Measurements from ENCODE around the gene ITIH5.
"Not testable (repeated sequence)": the region's sequence is repeated elsewhere in the genome, so short reads cannot be mapped to it uniquely, and the experiment has no call there.

Gene ITIH5

DNA sequence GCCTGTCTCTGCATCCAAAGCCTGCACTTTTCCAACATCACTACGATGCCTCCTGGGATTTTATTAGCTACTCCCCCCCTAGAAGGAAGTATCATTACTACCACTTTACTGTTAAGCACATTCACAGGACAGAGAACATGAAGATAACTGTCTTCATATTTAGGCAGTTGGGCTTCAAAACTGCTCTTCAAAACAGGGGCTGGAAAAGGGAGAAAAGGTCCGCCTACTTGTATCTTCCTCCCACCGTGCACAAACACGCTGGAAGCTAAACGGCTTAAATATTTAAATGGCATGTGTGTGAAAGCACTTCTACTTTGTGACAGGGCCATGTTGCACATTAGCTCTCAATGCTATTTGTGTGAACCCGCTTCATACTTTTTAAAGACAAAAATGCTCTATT lies 999 bp downstream of the ITIH5 start:
- no peak for FAIRE-seq
- DNase-seq (ENCODE audit: insufficient read length, low spot score) = no peak
- TF ChIP-seq SPI1 (IDR thresholded peaks at IDR 0.05; ENCODE audit: low read depth, low read length) (no peak), POU2F2 (IDR thresholded peaks at IDR 0.05; ENCODE audit: low read depth, low read length) (no peak), PAX5 (IDR thresholded peaks at IDR 0.05; ENCODE audit: insufficient read depth, low read length, severe bottlenecking) (no peak)

DNA sequence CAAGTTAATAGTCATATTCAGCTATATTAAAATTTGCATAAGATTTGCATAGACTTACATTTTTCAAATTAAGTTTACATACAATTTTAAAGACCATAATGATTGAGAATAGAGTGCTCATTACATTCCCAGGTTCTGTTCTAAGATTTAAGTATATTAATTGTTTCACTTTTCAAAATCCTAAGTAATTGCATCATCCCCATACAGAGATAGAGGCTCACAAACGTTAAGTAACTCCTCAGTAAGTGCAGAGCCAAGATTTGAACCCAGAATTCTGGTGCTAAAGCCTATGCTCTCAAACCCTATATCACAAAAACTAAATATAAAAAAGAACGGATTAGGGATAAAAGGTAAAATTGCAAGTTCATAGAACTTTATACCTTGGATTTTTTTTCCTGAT lies 2.1 kb downstream of the ITIH5 start:
- no peak for DNase-seq (ENCODE audit: insufficient read length, low spot score)
- TF ChIP-seq POLR2AphosphoS5 (IDR thresholded peaks at IDR 0.05; ENCODE audit: low read depth, low read length) = no peak
- TF ChIP-seq POU2F2 (IDR thresholded peaks at IDR 0.05; ENCODE audit: low read depth, low read length) = no peak
- no peak for TF ChIP-seq PAX5 (IDR thresholded peaks at IDR 0.05; ENCODE audit: insufficient read depth, low read length, severe bottlenecking)
- TF ChIP-seq TAF1 (IDR thresholded peaks at IDR 0.05; ENCODE audit: low read depth, low read length) = no peak
- no peak for TF ChIP-seq POLR2A (IDR thresholded peaks at IDR 0.05; ENCODE audit: low read depth, low read length)
- no peak for TF ChIP-seq SPI1 (IDR thresholded peaks at IDR 0.05; ENCODE audit: low read depth, low read length)
- no peak for FAIRE-seq

DNA sequence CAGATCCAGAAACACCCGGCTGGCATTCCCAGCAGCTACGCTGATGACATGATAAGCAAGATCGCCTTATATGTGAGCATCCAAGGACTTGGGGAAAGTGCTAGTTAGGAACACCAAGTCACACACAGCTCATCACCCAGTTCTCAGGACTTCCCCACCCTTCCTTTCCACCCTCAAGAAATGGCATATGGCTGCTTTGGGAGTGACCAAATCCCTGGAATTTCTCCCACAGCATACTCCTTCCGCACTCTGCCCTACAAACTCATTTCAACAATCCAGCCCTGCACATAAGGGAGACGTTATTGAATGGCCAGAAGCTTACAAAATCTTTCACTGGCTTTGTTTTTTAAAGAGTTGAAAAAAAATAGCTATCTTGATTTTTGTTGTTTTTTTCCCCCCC lies 4.2 kb downstream of the ITIH5 start:
- no peak for TF ChIP-seq PAX5 (IDR thresholded peaks at IDR 0.05; ENCODE audit: insufficient read depth, low read length, severe bottlenecking)
- no peak for TF ChIP-seq TAF1 (IDR thresholded peaks at IDR 0.05; ENCODE audit: low read depth, low read length)
- no peak for TF ChIP-seq SPI1 (IDR thresholded peaks at IDR 0.05; ENCODE audit: low read depth, low read length)
- no peak for TF ChIP-seq POLR2A (IDR thresholded peaks at IDR 0.05; ENCODE audit: low read depth, low read length)
- TF ChIP-seq POLR2AphosphoS5 (IDR thresholded peaks at IDR 0.05; ENCODE audit: low read depth, low read length) = no peak
- TF ChIP-seq POU2F2 (IDR thresholded peaks at IDR 0.05; ENCODE audit: low read depth, low read length) = no peak
- FAIRE-seq = no peak
- no peak for DNase-seq (ENCODE audit: insufficient read length, low spot score)

DNA sequence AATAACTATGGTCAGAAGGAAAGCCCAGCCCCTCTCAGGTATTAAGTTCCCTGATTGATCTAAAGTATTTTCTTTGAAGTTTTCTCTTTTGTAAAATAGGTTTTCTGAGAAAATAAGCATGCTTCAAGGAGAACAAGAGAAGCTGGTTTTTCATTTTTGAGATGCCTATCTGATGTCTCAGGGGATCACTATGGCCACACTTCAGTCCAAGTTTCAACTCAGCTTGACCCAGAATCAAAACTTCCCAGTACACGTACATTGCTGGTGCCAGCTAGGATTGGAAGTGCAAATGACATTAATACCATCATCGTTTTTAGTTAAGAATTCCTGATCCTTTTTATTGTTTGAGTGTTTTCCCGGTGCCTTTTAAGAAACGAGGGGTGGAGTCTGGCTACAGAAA lies 7.2 kb downstream of the ITIH5 start:
- DNase-seq (ENCODE audit: insufficient read length, low spot score) = no peak
- FAIRE-seq = no peak
- TF ChIP-seq POLR2A (IDR thresholded peaks at IDR 0.05; ENCODE audit: low read depth, low read length) (no peak), SPI1 (IDR thresholded peaks at IDR 0.05; ENCODE audit: low read depth, low read length) (no peak), POU2F2 (IDR thresholded peaks at IDR 0.05; ENCODE audit: low read depth, low read length) (no peak), PAX5 (IDR thresholded peaks at IDR 0.05; ENCODE audit: insufficient read depth, low read length, severe bottlenecking) (no peak), POLR2AphosphoS5 (IDR thresholded peaks at IDR 0.05; ENCODE audit: low read depth, low read length) (no peak), TAF1 (IDR thresholded peaks at IDR 0.05; ENCODE audit: low read depth, low read length) (no peak)

DNA sequence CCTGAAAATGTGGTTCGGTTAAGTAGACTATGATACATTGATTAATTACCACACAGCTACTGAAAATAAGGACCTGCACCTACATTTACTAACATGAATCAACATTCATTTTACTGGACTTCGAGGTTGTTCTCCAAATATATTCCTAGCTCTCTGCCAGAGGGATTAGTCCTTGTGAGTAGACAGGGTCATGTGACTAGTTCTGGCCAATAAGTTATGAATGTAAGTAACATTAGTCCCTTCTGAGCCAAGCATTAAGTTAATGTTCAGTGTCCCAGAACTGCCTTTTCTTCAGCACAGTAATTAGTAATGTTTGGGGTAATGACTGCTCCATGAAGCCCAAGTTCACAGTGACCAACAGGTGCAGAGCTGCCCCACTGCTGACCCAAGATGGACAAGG lies 9.2 kb downstream of the ITIH5 start:
- DNase-seq (ENCODE audit: insufficient read length, low spot score) = no peak
- no peak for FAIRE-seq
- TF ChIP-seq POLR2A (IDR thresholded peaks at IDR 0.05; ENCODE audit: low read depth, low read length) (no peak), SPI1 (IDR thresholded peaks at IDR 0.05; ENCODE audit: low read depth, low read length) (no peak), PAX5 (IDR thresholded peaks at IDR 0.05; ENCODE audit: insufficient read depth, low read length, severe bottlenecking) (no peak)

DNA sequence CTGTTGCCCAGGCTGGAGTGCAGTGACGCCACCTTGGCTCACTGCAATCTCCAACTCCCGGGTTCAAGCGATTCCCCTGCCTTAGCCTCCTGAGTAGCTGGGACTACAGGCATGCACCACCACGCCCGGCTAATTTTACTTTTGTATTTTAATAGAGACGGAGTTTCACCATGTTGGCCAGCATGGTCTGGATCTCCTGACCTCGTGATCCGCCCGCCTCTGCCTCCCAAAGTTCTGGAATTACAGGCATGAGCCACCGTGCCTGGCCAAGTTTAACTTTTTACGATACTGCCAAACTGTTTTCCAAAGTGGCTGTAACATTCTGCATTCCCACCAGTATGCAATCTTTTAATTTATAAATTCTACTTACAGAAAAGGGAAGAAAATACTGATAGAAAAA lies 9.7 kb downstream of the ITIH5 start:
- not testable (repeated sequence) for DNase-seq (ENCODE audit: insufficient read length, low spot score); FAIRE-seq

DNA sequence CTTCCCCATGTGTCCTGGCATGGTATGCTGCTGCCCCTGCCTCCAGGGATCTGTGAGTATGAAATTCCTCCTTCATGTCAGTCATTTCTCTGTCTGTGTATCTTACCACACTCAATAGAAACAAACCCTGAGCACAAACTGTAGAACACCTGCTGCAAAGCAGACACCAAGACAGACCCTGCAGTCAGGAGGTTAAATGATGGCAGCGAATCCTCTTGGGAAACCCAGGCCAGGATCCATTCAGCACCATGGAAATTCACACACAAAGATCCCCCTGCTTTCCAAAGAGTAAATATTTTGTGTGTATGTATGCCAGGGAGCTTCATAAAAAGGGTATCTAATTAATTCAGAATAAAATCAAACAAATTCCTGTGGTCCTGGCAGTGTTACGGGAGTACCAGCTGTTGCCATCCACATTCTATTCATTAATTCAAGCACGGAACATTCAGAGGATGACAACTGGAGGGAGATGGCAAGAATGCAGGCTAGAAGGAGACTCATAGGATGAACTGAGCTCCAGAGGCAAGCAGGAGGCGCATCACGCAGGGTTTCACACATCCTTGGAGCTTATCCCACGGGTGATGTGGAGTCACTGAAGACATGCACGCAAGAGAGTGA lies 14.8 kb downstream of the ITIH5 start:
- no peak for DNase-seq (ENCODE audit: insufficient read length, low spot score)
- no peak for TF ChIP-seq SPI1 (IDR thresholded peaks at IDR 0.05; ENCODE audit: low read depth, low read length)
- no peak for TF ChIP-seq TAF1 (IDR thresholded peaks at IDR 0.05; ENCODE audit: low read depth, low read length)
- no peak for TF ChIP-seq POLR2AphosphoS5 (IDR thresholded peaks at IDR 0.05; ENCODE audit: low read depth, low read length)
- no peak for TF ChIP-seq POLR2A (IDR thresholded peaks at IDR 0.05; ENCODE audit: low read depth, low read length)

DNA sequence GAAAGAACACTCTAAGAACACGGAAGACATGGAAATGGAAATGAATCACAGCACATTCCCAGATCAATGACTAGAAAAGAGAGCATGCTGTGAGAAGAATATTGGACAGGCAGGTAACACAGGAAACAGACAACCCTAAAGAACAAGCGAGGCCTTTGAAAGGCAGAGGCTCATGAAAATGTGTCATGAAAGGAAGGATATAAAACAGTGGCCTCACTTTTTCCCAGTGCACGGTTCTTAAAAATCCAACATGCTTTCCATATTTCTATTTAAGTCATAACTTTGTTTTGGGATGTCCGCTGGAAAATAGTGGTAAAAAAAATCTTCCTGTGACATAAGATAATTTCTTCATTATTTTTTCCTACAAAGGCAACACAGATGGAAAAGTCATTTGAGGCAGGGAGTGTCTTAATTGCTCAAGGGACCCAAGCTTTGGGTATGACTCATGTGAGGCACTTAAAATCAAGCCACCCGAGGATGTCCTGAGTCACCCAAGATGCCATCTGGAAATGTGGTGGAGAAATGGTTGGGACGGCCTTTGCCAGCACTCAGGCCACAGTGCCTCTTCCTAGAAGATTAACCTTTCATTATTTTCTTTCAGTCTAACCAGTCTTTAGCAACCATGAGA lies 17.0 kb downstream of the ITIH5 start:
- FAIRE-seq (no peak), DNase-seq (ENCODE audit: insufficient read length, low spot score) (no peak)
- TF ChIP-seq POU2F2 (IDR thresholded peaks at IDR 0.05; ENCODE audit: low read depth, low read length) = no peak
- TF ChIP-seq POLR2A (IDR thresholded peaks at IDR 0.05; ENCODE audit: low read depth, low read length) = no peak
- no peak for TF ChIP-seq PAX5 (IDR thresholded peaks at IDR 0.05; ENCODE audit: insufficient read depth, low read length, severe bottlenecking)
- TF ChIP-seq POLR2AphosphoS5 (IDR thresholded peaks at IDR 0.05; ENCODE audit: low read depth, low read length) = no peak
- TF ChIP-seq TAF1 (IDR thresholded peaks at IDR 0.05; ENCODE audit: low read depth, low read length) = no peak
- TF ChIP-seq SPI1 (IDR thresholded peaks at IDR 0.05; ENCODE audit: low read depth, low read length) = no peak

More for the DNA sequence above, 14.8 kb downstream of the ITIH5 start:
- FAIRE-seq = no peak

DNA sequence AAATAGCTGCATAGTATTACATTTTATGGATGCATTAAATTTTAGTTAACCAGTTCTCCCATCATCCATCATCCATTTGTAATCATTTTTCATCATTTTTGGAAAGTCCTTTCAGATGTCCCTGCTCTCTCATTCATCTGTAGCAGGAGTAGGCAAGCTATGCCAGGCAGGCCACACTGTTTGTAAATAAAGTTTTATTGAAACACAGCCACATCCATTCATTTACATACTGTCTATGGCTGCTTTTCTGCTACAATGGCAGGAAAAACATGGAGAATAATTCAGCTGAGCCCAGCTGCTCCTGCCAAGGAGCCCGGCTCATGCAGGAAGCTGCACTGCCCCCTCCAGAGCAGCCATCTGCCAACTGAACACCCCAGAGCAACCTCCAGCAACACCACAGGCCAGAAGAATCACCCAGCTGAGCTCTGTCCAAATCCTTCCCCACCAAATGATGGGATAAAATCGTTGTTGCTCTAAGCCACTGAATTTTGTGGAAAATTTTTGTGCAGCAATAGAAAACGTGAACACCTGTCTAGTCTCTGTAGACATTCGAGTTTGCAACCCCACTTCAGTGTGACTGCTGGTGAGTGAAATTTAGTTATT lies 19.6 kb downstream of the ITIH5 start:
- DNase-seq (ENCODE audit: insufficient read length, low spot score) (no peak), FAIRE-seq (no peak)
- no peak for TF ChIP-seq PAX5 (IDR thresholded peaks at IDR 0.05; ENCODE audit: insufficient read depth, low read length, severe bottlenecking)

DNA sequence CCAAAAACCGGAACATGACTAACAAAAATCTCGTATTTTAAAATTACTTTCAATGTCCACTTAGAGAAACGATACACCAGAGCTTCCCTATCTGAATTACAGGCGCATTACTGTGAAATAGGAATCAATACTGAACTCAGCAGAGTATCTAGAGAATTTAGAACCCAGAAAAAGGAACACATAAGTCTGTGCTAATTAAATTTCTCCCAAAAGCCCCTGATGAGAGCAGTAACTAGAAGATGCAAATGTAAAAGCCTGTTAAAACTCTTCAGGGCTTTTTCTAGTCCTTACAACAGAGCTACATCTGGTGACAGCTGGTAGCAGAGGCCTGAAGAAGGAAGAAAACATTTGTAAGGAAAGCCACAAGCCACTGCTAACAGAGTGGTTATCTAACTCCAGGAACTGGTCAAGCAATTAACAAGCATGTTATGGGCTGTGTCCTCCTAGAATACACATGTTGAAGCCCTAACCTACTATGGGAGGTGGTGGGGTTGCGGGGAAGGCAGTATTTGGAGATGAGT lies 24.2 kb downstream of the ITIH5 start:
- FAIRE-seq = no peak
- no peak for DNase-seq (ENCODE audit: insufficient read length, low spot score)
- TF ChIP-seq POU2F2 (IDR thresholded peaks at IDR 0.05; ENCODE audit: low read depth, low read length) (no peak), POLR2A (IDR thresholded peaks at IDR 0.05; ENCODE audit: low read depth, low read length) (no peak), PAX5 (IDR thresholded peaks at IDR 0.05; ENCODE audit: insufficient read depth, low read length, severe bottlenecking) (no peak), SPI1 (IDR thresholded peaks at IDR 0.05; ENCODE audit: low read depth, low read length) (no peak), POLR2AphosphoS5 (IDR thresholded peaks at IDR 0.05; ENCODE audit: low read depth, low read length) (no peak), TAF1 (IDR thresholded peaks at IDR 0.05; ENCODE audit: low read depth, low read length) (no peak)

All from GM12891 (cell line).